Tibial artery (tissue), 4 donors: Measurements from ENCODE around the gene OPHN1.

Source experiments
- DNase-seq, 2 donors: peaks; one replicate each; pipeline ENCODE4 v3.0.0-alpha.2; 2019
- H3K27ac ChIP-seq, 2 donors: fragments of 200-600 bp; sonication (generic) in 1 of 2; 1 replicate in 1 of 2; 2 replicates in 1 of 2; pipeline ENCODE4 v1.5.1; 2018 to 2019; ENCODE audit warnings: mild to moderate bottlenecking in 1 of 2
- H3K27me3 ChIP-seq, 2 donors: fragments of 200-600 bp; sonication (generic) in 1 of 2; one replicate each; pipeline versions ENCODE4 v1.5.1 to v1.6.0; 2016 to 2019
- H3K36me3 ChIP-seq, 3 donors: fragments of 200-600 bp; sonication (generic) in 2 of 3; one replicate each; pipeline ENCODE4 v1.5.1; 2016 to 2019; ENCODE audit warnings: mild to moderate bottlenecking in 2 of 3
- H3K4me1 ChIP-seq, 4 donors: fragments of 200-600 bp; sonication (generic) in 2 of 4; 1 replicate in 3 of 4; 2 replicates in 1 of 4; pipeline ENCODE4 v1.5.1; 2016 to 2019
- H3K4me3 ChIP-seq, 2 donors: fragments of 200-600 bp; sonication (generic) in 1 of 2; 1 replicate in 1 of 2; 2 replicates in 1 of 2; pipeline ENCODE4 v1.5.1; 2018 to 2019; ENCODE audit warnings: mild to moderate bottlenecking in 2 of 2
- H3K9me3 ChIP-seq, 3 donors: fragments of 200-600 bp; sonication (generic) in 1 of 3; one replicate each; pipeline ENCODE4 v1.5.1; 2016 to 2019
- CTCF ChIP-seq, 2 experiments: fragments of 200-600 bp in 1 of 2; fragments of 450-650 bp in 1 of 2; IDR thresholded peaks; one replicate each; pipeline ENCODE4 v1.5.1; 2017 to 2019; ENCODE audit warnings: antibody characterized with exemption in 2 of 2, mild to moderate bottlenecking in 1 of 2, moderate library complexity in 1 of 2
- intact Hi-C: fragments of 100-400 bp; cut with DNase I; formaldehyde crosslinking; loops from one replicate; pipeline ENCODE4 v1.15.0; 2023; ENCODE audit warnings: low total_unique reads

The OPHN1 gene

GRCh38 chrX:68365341-68365740 lies 68.0 kb downstream of the OPHN1 start:
- intact Hi-C loops = no loop called here
- H3K4me1 ChIP-seq = no peaks in the 10 kb centered on the region
- no peak for TF ChIP-seq CTCF (IDR thresholded peaks at IDR 0.05)
- H3K9me3 ChIP-seq = peaks cover 0 to 9% (median 9%) of the 10 kb centered on the region in 3 donors
- no peak overlapping the region for H3K4me3 ChIP-seq
- DNase-seq = no peak
- no peaks in the 10 kb centered on the region for H3K36me3 ChIP-seq
- no peaks in the 10 kb centered on the region for H3K27me3 ChIP-seq
- H3K27ac ChIP-seq = no peak overlapping the region

- H3K4me1 ChIP-seq = no peaks in the 10 kb centered on the region
- intact Hi-C loops = no loop called here
- no peaks in the 10 kb centered on the region for H3K36me3 ChIP-seq
- H3K27ac ChIP-seq = no peak overlapping the region
- H3K9me3 ChIP-seq = peaks cover 0 to 1% (median 0%) of the 10 kb centered on the region in 3 donors
- no peak for DNase-seq
- H3K4me3 ChIP-seq = no peak overlapping the region
- TF ChIP-seq CTCF (IDR thresholded peaks at IDR 0.05) = no peak
- H3K27me3 ChIP-seq = no peaks in the 10 kb centered on the region
Observed at GRCh38 chrX:68363984-68364383, 69.3 kb downstream of the OPHN1 start.

GRCh38 chrX:68358679-68359078 lies 74.6 kb downstream of the OPHN1 start:
- Histone ChIP-seq H3K4me3 (no peak overlapping the region), H3K27ac (no peak overlapping the region), H3K9me3 (no peaks in the 10 kb centered on the region), H3K4me1 (peaks cover 0 to 7% (median 3%) of the 10 kb centered on the region in 4 donors), H3K36me3 (no peaks in the 10 kb centered on the region), H3K27me3 (no peaks in the 10 kb centered on the region)
- intact Hi-C loops = no loop called here
- DNase-seq = no peak
- TF ChIP-seq CTCF (IDR thresholded peaks at IDR 0.05) = no peak

GRCh38 chrX:68355629-68355920 lies 77.7 kb downstream of the OPHN1 start:
- H3K36me3 ChIP-seq = no peaks in the 10 kb centered on the region
- peaks cover 0 to 7% (median 3%) of the 10 kb centered on the region in 4 donors for H3K4me1 ChIP-seq
- no peaks in the 10 kb centered on the region for H3K9me3 ChIP-seq
- intact Hi-C loops = no loop called here
- DNase-seq = no peak
- no peak overlapping the region for H3K27ac ChIP-seq
- no peaks in the 10 kb centered on the region for H3K27me3 ChIP-seq
- no peak for TF ChIP-seq CTCF (IDR thresholded peaks at IDR 0.05)
- H3K4me3 ChIP-seq = no peak overlapping the region

GRCh38 chrX:68354879-68355628 lies 78.2 kb downstream of the OPHN1 start:
- TF ChIP-seq CTCF (IDR thresholded peaks at IDR 0.05) = no peak
- DNase-seq = no peak
- Histone ChIP-seq H3K27me3 (no peaks in the 10 kb centered on the region), H3K36me3 (no peaks in the 10 kb centered on the region), H3K9me3 (no peaks in the 10 kb centered on the region), H3K27ac (no peak overlapping the region), H3K4me3 (no peak overlapping the region), H3K4me1 (peaks cover 0 to 7% (median 3%) of the 10 kb centered on the region in 4 donors)
- intact Hi-C loops = no loop called here

- DNase-seq = no peak
- H3K36me3 ChIP-seq = no peaks in the 10 kb centered on the region
- no peaks in the 10 kb centered on the region for H3K27me3 ChIP-seq
- no peaks in the 10 kb centered on the region for H3K4me1 ChIP-seq
- no peak overlapping the region for H3K4me3 ChIP-seq
- H3K9me3 ChIP-seq = no peaks in the 10 kb centered on the region
- H3K27ac ChIP-seq = no peak overlapping the region
- intact Hi-C loops = no loop called here
- TF ChIP-seq CTCF (IDR thresholded peaks at IDR 0.05) = no peak
Observed at GRCh38 chrX:68345025-68345424, 88.3 kb downstream of the OPHN1 start.
